ENCODE data around the gene PACRGL.
"Not testable (repeated sequence)": the region's sequence is repeated elsewhere in the genome, so short reads cannot be mapped to it uniquely, and the experiment has no call there.

Gene PACRGL

DNA sequence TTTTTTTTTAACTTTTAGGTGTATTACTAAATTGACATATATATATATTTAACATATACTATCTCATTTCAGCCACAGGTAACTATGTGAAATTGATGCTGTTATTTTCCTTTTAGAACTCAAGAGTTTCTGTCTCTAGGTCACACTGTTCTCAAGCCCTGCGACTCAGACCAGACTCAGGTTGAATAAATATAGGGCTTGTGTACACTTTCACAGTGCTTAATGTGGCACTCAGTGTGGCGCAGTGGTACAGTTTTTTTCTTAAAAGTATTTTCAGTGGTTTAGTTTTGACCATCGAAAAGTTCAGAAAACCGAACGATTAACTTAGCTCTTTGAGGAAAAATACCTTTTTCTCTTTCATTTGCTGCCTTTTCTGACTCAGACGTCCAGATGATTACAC is 24.7 kb downstream of the PACRGL start:
- no peak for DNase-seq (ENCODE audit: extremely low spot score)
- TF ChIP-seq CTBP1 (IDR thresholded peaks at IDR 0.05; ENCODE audit: borderline replicate concordance) (no peak), ELF4 (IDR thresholded peaks at IDR 0.05) (no peak), TARDBP (IDR thresholded peaks at IDR 0.05) (no peak), FOXA1 (IDR thresholded peaks at IDR 0.05) (no peak), SUZ12 (IDR thresholded peaks at IDR 0.05) (no peak), ARNT (IDR thresholded peaks at IDR 0.05) (no peak), HDGF (IDR thresholded peaks at IDR 0.05; ENCODE audit: borderline replicate concordance) (no peak), L3MBTL2 (conservative IDR thresholded peaks at IDR 0.05) (no peak), SP1 (IDR thresholded peaks at IDR 0.05) (no peak), NFRKB (IDR thresholded peaks at IDR 0.05) (no peak), BHLHE40 (IDR thresholded peaks at IDR 0.05; ENCODE audit: borderline replicate concordance) (no peak)
- ChIA-PET CTCF (no interaction called here), POLR2A (no interaction called here)

DNA sequence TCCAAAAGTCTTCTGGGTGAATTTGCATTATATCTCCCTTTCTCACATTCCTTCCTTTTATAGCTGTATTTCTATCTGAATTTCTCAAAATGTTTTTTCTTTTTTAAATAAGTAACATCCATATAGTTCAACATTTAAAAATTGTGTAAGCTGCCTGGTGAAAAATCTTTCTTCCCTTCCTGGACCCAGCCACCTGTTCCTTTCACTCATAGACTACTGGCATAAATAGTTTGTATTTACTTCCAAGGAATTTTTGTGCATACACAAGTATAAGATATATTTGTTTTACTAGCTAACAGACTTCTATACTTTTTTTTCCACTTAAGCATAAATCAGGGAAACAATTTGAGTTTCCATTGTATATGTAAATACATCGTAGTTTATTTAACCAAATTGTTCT is 35.7 kb downstream of the PACRGL start:
- ChIA-PET POLR2A (no interaction called here), CTCF (no interaction called here)
- no peak for DNase-seq (ENCODE audit: extremely low spot score)
- TF ChIP-seq NFRKB (IDR thresholded peaks at IDR 0.05) (no peak), SP1 (IDR thresholded peaks at IDR 0.05) (no peak), ARNT (IDR thresholded peaks at IDR 0.05) (no peak), ZNF384 (IDR thresholded peaks at IDR 0.05) (no peak)

DNA sequence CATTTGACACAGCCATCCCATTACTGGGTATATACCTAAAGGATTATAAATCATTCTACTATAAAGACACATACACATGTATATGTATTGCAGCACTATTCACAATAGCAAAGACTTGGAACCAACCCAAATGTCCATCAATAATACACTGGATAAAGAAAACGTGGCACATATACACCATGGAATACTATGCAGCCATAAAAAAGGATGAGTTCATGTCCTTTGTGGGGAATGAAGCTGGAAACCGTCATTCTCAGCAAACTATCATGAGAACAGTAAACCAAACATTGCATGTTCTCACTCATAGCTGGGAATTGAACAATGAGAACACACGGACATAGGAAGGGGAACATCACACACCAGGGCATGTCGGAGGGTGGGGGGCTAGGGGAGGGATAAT is 45.7 kb downstream of the PACRGL start:
- DNase-seq (ENCODE audit: extremely low spot score); POLR2A ChIA-PET; CTCF ChIA-PET: not testable (repeated sequence)

DNA sequence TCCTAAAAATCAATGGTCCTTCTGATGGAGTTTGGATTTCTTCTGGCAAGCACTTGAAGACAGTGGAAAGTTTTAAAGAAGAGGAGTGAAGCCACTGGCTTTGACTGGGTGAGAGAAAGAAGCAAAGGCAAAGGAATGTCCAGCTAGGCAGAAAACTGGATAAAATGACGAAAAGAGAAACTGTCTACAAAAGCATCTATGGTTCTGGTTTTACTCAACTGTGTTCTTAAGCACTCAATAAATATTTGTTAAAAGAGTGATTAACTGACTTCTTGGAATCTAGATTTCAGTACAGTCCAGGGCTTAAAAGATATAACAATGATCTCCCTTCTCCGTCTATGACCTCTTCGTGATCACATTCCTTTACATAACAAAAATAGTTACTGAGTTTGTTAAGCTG is 52.4 kb downstream of the PACRGL start:
- TF ChIP-seq ELF4 (IDR thresholded peaks at IDR 0.05), result no peak
- TF ChIP-seq FOXM1 (IDR thresholded peaks at IDR 0.05; ENCODE audit: borderline replicate concordance), result no peak
- no peak for TF ChIP-seq SP1 (IDR thresholded peaks at IDR 0.05)
- TF ChIP-seq NFRKB (IDR thresholded peaks at IDR 0.05), result no peak
- no peak for TF ChIP-seq FOXK2 (IDR thresholded peaks at IDR 0.05)
- TF ChIP-seq LEF1 (IDR thresholded peaks at IDR 0.05; ENCODE audit: borderline replicate concordance), result no peak
- TF ChIP-seq, protein P1, sequence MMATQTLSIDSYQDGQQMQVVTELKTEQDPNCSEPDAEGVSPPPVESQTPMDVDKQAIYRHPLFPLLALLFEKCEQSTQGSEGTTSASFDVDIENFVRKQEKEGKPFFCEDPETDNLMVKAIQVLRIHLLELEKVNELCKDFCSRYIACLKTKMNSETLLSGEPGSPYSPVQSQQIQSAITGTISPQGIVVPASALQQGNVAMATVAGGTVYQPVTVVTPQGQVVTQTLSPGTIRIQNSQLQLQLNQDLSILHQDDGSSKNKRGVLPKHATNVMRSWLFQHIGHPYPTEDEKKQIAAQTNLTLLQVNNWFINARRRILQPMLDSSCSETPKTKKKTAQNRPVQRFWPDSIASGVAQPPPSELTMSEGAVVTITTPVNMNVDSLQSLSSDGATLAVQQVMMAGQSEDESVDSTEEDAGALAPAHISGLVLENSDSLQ (IDR thresholded peaks at IDR 0.05), result no peak
- no peak for TF ChIP-seq BHLHE40 (IDR thresholded peaks at IDR 0.05; ENCODE audit: borderline replicate concordance)
- no peak for TF ChIP-seq ARNT (IDR thresholded peaks at IDR 0.05)
- POLR2A ChIA-PET, result no interaction called here
- CTCF ChIA-PET, result no interaction called here
- no peak for DNase-seq (ENCODE audit: extremely low spot score)

DNA sequence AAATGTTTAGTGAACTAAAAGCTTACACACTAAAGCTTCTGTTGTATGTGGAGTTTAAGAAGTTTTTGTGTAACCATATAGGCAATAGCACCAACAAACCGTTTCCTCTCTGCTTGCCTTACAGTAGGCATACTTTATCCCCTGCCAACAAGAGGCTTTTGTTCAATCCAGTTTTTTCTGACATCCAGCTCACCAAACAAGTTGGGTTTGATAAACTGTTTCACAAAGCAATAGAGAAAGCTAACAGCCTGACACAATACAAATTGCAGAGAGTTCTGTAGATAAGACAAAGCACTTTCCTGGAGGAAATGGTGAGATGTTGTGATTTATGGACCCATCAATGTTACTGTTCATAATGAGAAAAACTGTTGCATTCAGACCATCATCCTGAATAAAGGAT is 53.8 kb downstream of the PACRGL start:
- ChIA-PET CTCF (no interaction called here), POLR2A (no interaction called here)

DNA sequence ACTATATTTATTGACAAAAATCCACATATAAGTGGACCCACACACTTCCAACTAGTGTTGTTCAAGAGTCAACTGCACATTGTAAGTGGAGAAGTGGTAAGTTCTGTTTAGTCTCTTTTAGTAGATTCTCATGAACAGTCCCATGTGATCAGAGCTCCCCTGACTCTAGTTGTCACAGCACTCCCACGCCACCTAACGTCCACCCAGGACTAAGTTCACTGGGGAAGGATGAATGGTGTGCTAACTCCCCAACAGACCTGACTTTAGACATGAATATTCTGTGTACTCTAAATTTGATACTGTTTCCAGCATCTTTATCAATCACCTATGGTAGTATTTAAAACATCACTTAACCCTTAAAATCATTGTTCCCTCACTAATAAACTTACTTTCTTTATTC is 59.8 kb downstream of the PACRGL start:
- peak; percentile 9 for DNase-seq (ENCODE audit: extremely low spot score)
- POLR2A ChIA-PET, result no interaction called here
- CTCF ChIA-PET, result interaction anchor here (0.8 to 2.5 kb wide), 2 partner anchors 9 to 13 kb away, joined by 3 to 10 read pairs; no protein-coding TSS in a partner anchor
- no peak for TF ChIP-seq ARNT (IDR thresholded peaks at IDR 0.05)
- no peak for TF ChIP-seq SUZ12 (IDR thresholded peaks at IDR 0.05)
- no peak for TF ChIP-seq HDGF (IDR thresholded peaks at IDR 0.05; ENCODE audit: borderline replicate concordance)
- TF ChIP-seq NFRKB (IDR thresholded peaks at IDR 0.05), result no peak
- TF ChIP-seq ZNF384 (IDR thresholded peaks at IDR 0.05), result no peak
- TF ChIP-seq BHLHE40 (IDR thresholded peaks at IDR 0.05; ENCODE audit: borderline replicate concordance), result no peak
- no peak for TF ChIP-seq FOXM1 (IDR thresholded peaks at IDR 0.05; ENCODE audit: borderline replicate concordance)
- TF ChIP-seq ELF4 (IDR thresholded peaks at IDR 0.05), result no peak
- no peak for TF ChIP-seq CTBP1 (IDR thresholded peaks at IDR 0.05; ENCODE audit: borderline replicate concordance)
- TF ChIP-seq FOXK2 (IDR thresholded peaks at IDR 0.05), result no peak
- TF ChIP-seq SP1 (IDR thresholded peaks at IDR 0.05), result no peak
- TF ChIP-seq TARDBP (IDR thresholded peaks at IDR 0.05), result no peak

More for the DNA sequence above, 53.8 kb downstream of the PACRGL start:
- no peak for TF ChIP-seq ELF4 (IDR thresholded peaks at IDR 0.05)
- no peak for TF ChIP-seq BHLHE40 (IDR thresholded peaks at IDR 0.05; ENCODE audit: borderline replicate concordance)
- no peak for TF ChIP-seq ZNF384 (IDR thresholded peaks at IDR 0.05)
- no peak for TF ChIP-seq ARNT (IDR thresholded peaks at IDR 0.05)
- TF ChIP-seq, protein P1 (IDR thresholded peaks at IDR 0.05), result no peak
- no peak for TF ChIP-seq FOXA1 (IDR thresholded peaks at IDR 0.05)
- TF ChIP-seq NFRKB (IDR thresholded peaks at IDR 0.05), result no peak
- TF ChIP-seq HDGF (IDR thresholded peaks at IDR 0.05; ENCODE audit: borderline replicate concordance), result no peak
- no peak for TF ChIP-seq SP1 (IDR thresholded peaks at IDR 0.05)
- no peak for TF ChIP-seq FOXM1 (IDR thresholded peaks at IDR 0.05; ENCODE audit: borderline replicate concordance)
- DNase-seq (ENCODE audit: extremely low spot score), result no peak

DNA sequence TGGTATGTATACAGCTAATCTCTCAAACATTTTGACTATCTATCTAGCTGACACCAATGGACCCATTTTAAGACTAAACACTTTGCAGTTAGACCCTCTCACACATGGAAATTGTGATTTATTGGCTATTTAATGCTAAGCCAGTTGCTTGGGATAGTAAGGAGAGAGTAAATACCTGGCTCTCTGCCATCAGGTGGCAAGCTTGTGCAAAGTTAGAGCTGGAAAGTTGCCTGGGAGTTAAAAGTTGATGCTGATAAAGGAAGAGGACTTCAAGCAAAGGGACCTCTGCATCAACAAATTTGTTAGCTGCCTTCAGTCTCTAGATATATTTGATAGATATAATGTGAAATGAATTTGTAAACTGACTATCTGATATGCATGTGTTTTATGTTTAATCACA is 61.1 kb downstream of the PACRGL start:
- TF ChIP-seq, protein P1 (IDR thresholded peaks at IDR 0.05), result no peak
- TF ChIP-seq CTBP1 (IDR thresholded peaks at IDR 0.05; ENCODE audit: borderline replicate concordance) (no peak), ARNT (IDR thresholded peaks at IDR 0.05) (no peak), BHLHE40 (IDR thresholded peaks at IDR 0.05; ENCODE audit: borderline replicate concordance) (no peak), ZNF384 (IDR thresholded peaks at IDR 0.05) (no peak), SP1 (IDR thresholded peaks at IDR 0.05) (no peak), TARDBP (IDR thresholded peaks at IDR 0.05) (no peak), ELF4 (IDR thresholded peaks at IDR 0.05) (no peak), NFRKB (IDR thresholded peaks at IDR 0.05) (no peak), FOXK2 (IDR thresholded peaks at IDR 0.05) (no peak)
- ChIA-PET CTCF (interaction anchor here (2.5 kb wide), 1 partner anchor 12 kb away, joined by 10 read pairs; no protein-coding TSS in a partner anchor), POLR2A (no interaction called here)
- DNase-seq (ENCODE audit: extremely low spot score), result no peak

All from HEK293T (cell line).